Neural progenitor cell (in vitro differentiated cells): ENCODE data around the gene MUC22. TPM values are rescaled to one million over a fixed set of nuclear protein-coding genes. Genes with fewer than 3 reads are reported as not detected.

Experiments used
- DNase-seq: peaks from one replicate; pipeline ENCODE4 v3.0.0-alpha.2; 2016; ENCODE audit warnings: low spot score
- H2AFZ ChIP-seq: fragments of 200-600 bp; sonication (generic); replicated peaks from 2 replicates; pipeline ENCODE4 v1.6.1; 2016; ENCODE audit warnings: antibody characterized with exemption
- H3F3A ChIP-seq: fragments of 200-600 bp; sonication (generic); 2 replicates; pipeline ENCODE4 v1.6.1; 2016; ENCODE audit warnings: antibody characterized with exemption, low read depth
- H3K27ac ChIP-seq: fragments of 200-600 bp; sonication (generic); 2 replicates; pipeline ENCODE4 v1.5.1; 2016; ENCODE audit warnings: mild to moderate bottlenecking
- H3K27me3 ChIP-seq: fragments of 200-600 bp; sonication (generic); 2 replicates; pipeline ENCODE4 v1.6.1; 2016; ENCODE audit warnings: mild to moderate bottlenecking, moderate library complexity
- H3K36me3 ChIP-seq: fragments of 200-600 bp; sonication (generic); 2 replicates; pipeline ENCODE4 v1.5.1; 2016
- H3K4me1 ChIP-seq: fragments of 200-600 bp; sonication (generic); 2 replicates; pipeline ENCODE4 v1.6.1; 2016; ENCODE audit warnings: mixed run types
- H3K4me2 ChIP-seq: fragments of 200-600 bp; sonication (generic); 2 replicates; pipeline ENCODE4 v1.6.1; 2016
- H3K4me3 ChIP-seq: fragments of 200-600 bp; sonication (generic); 2 replicates; pipeline ENCODE4 v1.5.1; 2016
- H3K79me2 ChIP-seq: fragments of 200-600 bp; sonication (generic); 2 replicates; pipeline ENCODE4 v1.6.1; 2016; ENCODE audit warnings: low read depth
- H3K9ac ChIP-seq: fragments of 200-600 bp; sonication (generic); 2 replicates; pipeline ENCODE4 v1.6.1; 2016
- H3K9me3 ChIP-seq: fragments of 200-600 bp; sonication (generic); 2 replicates; pipeline ENCODE4 v1.5.1; 2016; ENCODE audit warnings: low read depth
- H4K20me1 ChIP-seq: fragments of 200-600 bp; sonication (generic); 2 replicates; pipeline ENCODE4 v1.6.1; 2016; ENCODE audit warnings: low read depth
- H3K27ac Mint-ChIP-seq: 3 replicates; pipeline ENCODE4 v1.8.0; 2021; ENCODE audit warnings: mixed read lengths
- H3K27me3 Mint-ChIP-seq: 2 replicates; pipeline ENCODE4 v1.8.0; 2022; ENCODE audit warnings: low read depth, mild to moderate bottlenecking, inconsistent platforms, moderate library complexity, mixed read lengths; ENCODE audit not compliant: insufficient read depth
- H3K36me3 Mint-ChIP-seq: 3 replicates; pipeline ENCODE4 v1.8.0; 2021; ENCODE audit warnings: mixed read lengths
- H3K4me1 Mint-ChIP-seq: 3 replicates; pipeline ENCODE4 v1.8.0; 2021; ENCODE audit warnings: mixed read lengths
- H3K4me3 Mint-ChIP-seq: 3 replicates; pipeline ENCODE4 v1.8.0; 2021; ENCODE audit warnings: mild to moderate bottlenecking, moderate library complexity, mixed read lengths
- H3K9me3 Mint-ChIP-seq: 3 replicates; pipeline ENCODE4 v1.8.0; 2020; ENCODE audit warnings: mixed read lengths
- CTCF ChIP-seq: fragments of 200-600 bp; sonication (generic); IDR thresholded peaks from 2 replicates; pipeline ENCODE4 v1.5.1; 2017; ENCODE audit warnings: antibody characterized with exemption, mild to moderate bottlenecking
- EZH2 ChIP-seq: fragments of 200-600 bp; sonication (generic); IDR thresholded peaks from 2 replicates; pipeline ENCODE4 v1.6.1; 2017; ENCODE audit warnings: antibody characterized with exemption, mild to moderate bottlenecking, moderate library complexity
- EZH2phosphoT487 ChIP-seq: fragments of 200-600 bp; sonication (generic); IDR thresholded peaks from 2 replicates; pipeline ENCODE4 v1.6.1; 2017; ENCODE audit warnings: antibody characterized with exemption
- total RNA-seq: library from RNA; depleted of rRNA; stranded (reverse); fragments of >200 nt; gene quantifications from 2 replicates; pipeline ENCODE4 v1.2.3, GENCODE V29; 2015; ENCODE audit warnings: low replicate concordance

Gene MUC22
- total RNA-seq, 1 donor from 2014 or later, result not detected

GRCh38 chr6:30981942-30982772 lies 28.1 kb upstream of the MUC22 start:
- H3K4me3 ChIP-seq, result no peak overlapping the region
- H3K9me3 Mint-ChIP-seq, result no peaks in the 10 kb centered on the region
- no peak overlapping the region for H3K9ac ChIP-seq
- no peaks in the 10 kb centered on the region for H3K79me2 ChIP-seq
- H3K27me3 ChIP-seq, result no peaks in the 10 kb centered on the region
- H3K9me3 ChIP-seq, result no peaks in the 10 kb centered on the region
- no peak overlapping the region for H3K27ac ChIP-seq
- H3K36me3 ChIP-seq, result no peaks in the 10 kb centered on the region
- no peaks in the 10 kb centered on the region for H3K36me3 Mint-ChIP-seq
- H3K4me1 ChIP-seq, result peaks cover 6% of the 10 kb centered on the region
- peak overlapping the region; percentile 97 for H2AFZ ChIP-seq
- H3K27me3 Mint-ChIP-seq, result peaks cover 2% of the 10 kb centered on the region
- H3K27ac Mint-ChIP-seq, result peak overlapping the region; percentile 85
- H3K4me3 Mint-ChIP-seq, result peak overlapping the region; percentile 63
- peaks cover 19% of the 10 kb centered on the region for H3K4me1 Mint-ChIP-seq
- DNase-seq, result peak; percentile 61
- TF ChIP-seq EZH2phosphoT487 (no peak), CTCF (peak; percentile 43), EZH2 (no peak)
- peak overlapping the region; percentile 56 for H3K4me2 ChIP-seq
- no peaks in the 10 kb centered on the region for H4K20me1 ChIP-seq
- peaks cover 11% of the 10 kb centered on the region for H3F3A ChIP-seq

GRCh38 chr6:30983439-30983838 lies 26.8 kb upstream of the MUC22 start, which contains the start of gene MUC21:
Gene MUC21, plus strand, starts transcription at chr6:30983718. Its CDS starts 241 bp downstream, at chr6:30983959.
- no peak within 1 kb of the TSS for H3K4me3 ChIP-seq

GRCh38 chr6:30985490-30985889 lies 24.8 kb upstream of the MUC22 start:
- Histone ChIP-seq H3K4me3 (no peak overlapping the region), H3K27ac (no peak overlapping the region), H3K27me3 (no peaks in the 10 kb centered on the region), H2AFZ (no peak overlapping the region), H3F3A (peaks cover 11% of the 10 kb centered on the region), H4K20me1 (no peaks in the 10 kb centered on the region), H3K79me2 (no peaks in the 10 kb centered on the region), H3K9ac (no peak overlapping the region), H3K4me1 (peaks cover 6% of the 10 kb centered on the region), H3K36me3 (no peaks in the 10 kb centered on the region), H3K9me3 (no peaks in the 10 kb centered on the region), H3K4me2 (no peak overlapping the region)
- peaks cover 19% of the 10 kb centered on the region for H3K4me1 Mint-ChIP-seq
- peaks cover 3% of the 10 kb centered on the region for H3K9me3 Mint-ChIP-seq
- H3K27me3 Mint-ChIP-seq, result peaks cover 10% of the 10 kb centered on the region
- no peak overlapping the region for H3K4me3 Mint-ChIP-seq
- DNase-seq, result no peak
- H3K36me3 Mint-ChIP-seq, result no peaks in the 10 kb centered on the region
- TF ChIP-seq EZH2phosphoT487 (no peak), CTCF (no peak), EZH2 (no peak)
- H3K27ac Mint-ChIP-seq, result no peak overlapping the region

More at GRCh38 chr6:30983439-30983838, 26.8 kb upstream of the MUC22 start, which contains the start of gene MUC21:
- Mint-ChIP-seq H3K27ac (no peak within 1 kb of the TSS), H3K4me1 (peaks cover 19% of the 10 kb centered on the region), H3K4me3 (peak within 1 kb of the TSS; percentile 63), H3K36me3 (no peaks in the 10 kb centered on the region), H3K27me3 (peaks cover 3% of the 10 kb centered on the region), H3K9me3 (peaks cover 2% of the 10 kb centered on the region)
- Histone ChIP-seq H3K27ac (no peak within 1 kb of the TSS), H3K9ac (no peak within 1 kb of the TSS), H4K20me1 (no peaks in the 10 kb centered on the region), H3K36me3 (no peaks in the 10 kb centered on the region), H3K27me3 (no peaks in the 10 kb centered on the region), H2AFZ (peak within 1 kb of the TSS; percentile 97), H3K4me1 (peaks cover 6% of the 10 kb centered on the region), H3K9me3 (no peaks in the 10 kb centered on the region), H3F3A (peaks cover 11% of the 10 kb centered on the region), H3K4me2 (no peak within 1 kb of the TSS), H3K79me2 (no peaks in the 10 kb centered on the region)
- no peak for TF ChIP-seq CTCF
- TF ChIP-seq EZH2, result no peak
- no peak for TF ChIP-seq EZH2phosphoT487
- no peak for DNase-seq
